ENCODE results near the gene PRDM7. TPM values are rescaled to one million over a fixed set of nuclear protein-coding genes. Genes with fewer than 3 reads are reported as not detected.
"Not testable (repeated sequence)": the region's sequence is repeated elsewhere in the genome, so short reads cannot be mapped to it uniquely, and the experiment has no call there.

PRDM7 gene
- total and polyA plus RNA-seq, 7 experiments from 2014 or later: not detected

- ATAC-seq; H3K36me3 Mint-ChIP-seq; H3K27ac Mint-ChIP-seq; H3K4me1 ChIP-seq (ENCODE audit: control insufficient read depth in 2 of 2, insufficient read depth in 2 of 2, low read length in 2 of 2); DNase-seq; H3K27me3 ChIP-seq (ENCODE audit: control insufficient read depth in 2 of 2, insufficient read depth in 2 of 2, low read length in 2 of 2); H3K27ac ChIP-seq (ENCODE audit: low read depth, low read length); H3K36me3 ChIP-seq (ENCODE audit: control insufficient read depth in 2 of 3, insufficient read depth in 3 of 3, low read length in 3 of 3); intact Hi-C loops (cut with micrococcal nuclease); H3K4me1 Mint-ChIP-seq; H3K4me3 ChIP-seq (ENCODE audit: low read length); H3K9me3 ChIP-seq (ENCODE audit: control insufficient read depth in 2 of 3, low read length in 3 of 3); CTCF ChIA-PET; POLR2A ChIA-PET; H3K27me3 Mint-ChIP-seq; H3K4me3 Mint-ChIP-seq; H3K9me3 Mint-ChIP-seq: not testable (repeated sequence)
These were observed 24.2 kb upstream of the PRDM7 start for GRCh38 chr16:90101332-90101731.

- H3K9me3 ChIP-seq (ENCODE audit: control insufficient read depth in 2 of 3, low read length in 3 of 3); H3K27me3 ChIP-seq (ENCODE audit: control insufficient read depth in 2 of 2, insufficient read depth in 2 of 2, low read length in 2 of 2); H3K27ac ChIP-seq (ENCODE audit: low read depth, low read length); H3K4me1 ChIP-seq (ENCODE audit: control insufficient read depth in 2 of 2, insufficient read depth in 2 of 2, low read length in 2 of 2); H3K9me3 Mint-ChIP-seq; CTCF ChIA-PET; intact Hi-C loops (cut with micrococcal nuclease); POLR2A ChIA-PET; H3K4me3 ChIP-seq (ENCODE audit: low read length); H3K36me3 Mint-ChIP-seq; DNase-seq; H3K4me1 Mint-ChIP-seq; H3K27ac Mint-ChIP-seq; H3K27me3 Mint-ChIP-seq; H3K36me3 ChIP-seq (ENCODE audit: control insufficient read depth in 2 of 3, insufficient read depth in 3 of 3, low read length in 3 of 3); H3K4me3 Mint-ChIP-seq: not testable (repeated sequence)
- ATAC-seq: peak; percentile 56
These were observed 23.7 kb upstream of the PRDM7 start for GRCh38 chr16:90100790-90101189.

GRCh38 chr16:90100229-90100628, 23.1 kb upstream of the PRDM7 start:
- POLR2A ChIA-PET; H3K4me3 ChIP-seq (ENCODE audit: low read length); H3K36me3 Mint-ChIP-seq; CTCF ChIA-PET; H3K27me3 ChIP-seq (ENCODE audit: control insufficient read depth in 2 of 2, insufficient read depth in 2 of 2, low read length in 2 of 2); H3K27ac Mint-ChIP-seq; H3K9me3 ChIP-seq (ENCODE audit: control insufficient read depth in 2 of 3, low read length in 3 of 3); intact Hi-C loops (cut with micrococcal nuclease); H3K27me3 Mint-ChIP-seq; H3K9me3 Mint-ChIP-seq; H3K4me3 Mint-ChIP-seq; H3K36me3 ChIP-seq (ENCODE audit: control insufficient read depth in 2 of 3, insufficient read depth in 3 of 3, low read length in 3 of 3); DNase-seq; H3K4me1 Mint-ChIP-seq; H3K27ac ChIP-seq (ENCODE audit: low read depth, low read length); H3K4me1 ChIP-seq (ENCODE audit: control insufficient read depth in 2 of 2, insufficient read depth in 2 of 2, low read length in 2 of 2): not testable (repeated sequence)
- peak; percentile 50 for ATAC-seq

GRCh38 chr16:90098936-90099335, 21.8 kb upstream of the PRDM7 start:
- H3K4me1 ChIP-seq (ENCODE audit: control insufficient read depth in 2 of 2, insufficient read depth in 2 of 2, low read length in 2 of 2); intact Hi-C loops (cut with micrococcal nuclease); H3K4me3 Mint-ChIP-seq; H3K27me3 Mint-ChIP-seq; H3K4me3 ChIP-seq (ENCODE audit: low read length); POLR2A ChIA-PET; H3K27me3 ChIP-seq (ENCODE audit: control insufficient read depth in 2 of 2, insufficient read depth in 2 of 2, low read length in 2 of 2); H3K4me1 Mint-ChIP-seq; H3K9me3 Mint-ChIP-seq; DNase-seq; H3K9me3 ChIP-seq (ENCODE audit: control insufficient read depth in 2 of 3, low read length in 3 of 3); H3K36me3 Mint-ChIP-seq; H3K27ac Mint-ChIP-seq; H3K36me3 ChIP-seq (ENCODE audit: control insufficient read depth in 2 of 3, insufficient read depth in 3 of 3, low read length in 3 of 3); H3K27ac ChIP-seq (ENCODE audit: low read depth, low read length); CTCF ChIA-PET: not testable (repeated sequence)
- ATAC-seq: peak; percentile 61

GRCh38 chr16:90097010-90097684, 20.0 kb upstream of the PRDM7 start:
- POLR2A ChIA-PET; H3K4me3 ChIP-seq (ENCODE audit: low read length); DNase-seq; H3K27ac ChIP-seq (ENCODE audit: low read depth, low read length); H3K4me1 ChIP-seq (ENCODE audit: control insufficient read depth in 2 of 2, insufficient read depth in 2 of 2, low read length in 2 of 2); intact Hi-C loops (cut with micrococcal nuclease); H3K27me3 Mint-ChIP-seq; H3K4me1 Mint-ChIP-seq; CTCF ChIA-PET; H3K27me3 ChIP-seq (ENCODE audit: control insufficient read depth in 2 of 2, insufficient read depth in 2 of 2, low read length in 2 of 2); H3K27ac Mint-ChIP-seq; H3K36me3 ChIP-seq (ENCODE audit: control insufficient read depth in 2 of 3, insufficient read depth in 3 of 3, low read length in 3 of 3); H3K9me3 ChIP-seq (ENCODE audit: control insufficient read depth in 2 of 3, low read length in 3 of 3); H3K9me3 Mint-ChIP-seq; H3K36me3 Mint-ChIP-seq; ATAC-seq; H3K4me3 Mint-ChIP-seq: not testable (repeated sequence)

GRCh38 chr16:90094791-90095190, 17.7 kb upstream of the PRDM7 start:
- ATAC-seq; H3K4me1 Mint-ChIP-seq; H3K4me3 ChIP-seq (ENCODE audit: low read length); H3K36me3 Mint-ChIP-seq; H3K4me3 Mint-ChIP-seq; CTCF ChIA-PET; POLR2A ChIA-PET; H3K27me3 ChIP-seq (ENCODE audit: control insufficient read depth in 2 of 2, insufficient read depth in 2 of 2, low read length in 2 of 2); H3K27me3 Mint-ChIP-seq; H3K4me1 ChIP-seq (ENCODE audit: control insufficient read depth in 2 of 2, insufficient read depth in 2 of 2, low read length in 2 of 2); DNase-seq; H3K9me3 ChIP-seq (ENCODE audit: control insufficient read depth in 2 of 3, low read length in 3 of 3); H3K27ac ChIP-seq (ENCODE audit: low read depth, low read length); H3K36me3 ChIP-seq (ENCODE audit: control insufficient read depth in 2 of 3, insufficient read depth in 3 of 3, low read length in 3 of 3); H3K27ac Mint-ChIP-seq; intact Hi-C loops (cut with micrococcal nuclease); H3K9me3 Mint-ChIP-seq: not testable (repeated sequence)

- CTCF ChIA-PET; H3K27ac ChIP-seq (ENCODE audit: low read depth, low read length); intact Hi-C loops (cut with micrococcal nuclease); POLR2A ChIA-PET; H3K9me3 ChIP-seq (ENCODE audit: control insufficient read depth in 2 of 3, low read length in 3 of 3); DNase-seq; H3K27me3 Mint-ChIP-seq; H3K27me3 ChIP-seq (ENCODE audit: control insufficient read depth in 2 of 2, insufficient read depth in 2 of 2, low read length in 2 of 2); H3K9me3 Mint-ChIP-seq; H3K27ac Mint-ChIP-seq; H3K4me3 Mint-ChIP-seq; H3K36me3 Mint-ChIP-seq; H3K36me3 ChIP-seq (ENCODE audit: control insufficient read depth in 2 of 3, insufficient read depth in 3 of 3, low read length in 3 of 3); H3K4me1 ChIP-seq (ENCODE audit: control insufficient read depth in 2 of 2, insufficient read depth in 2 of 2, low read length in 2 of 2); H3K4me1 Mint-ChIP-seq; ATAC-seq; H3K4me3 ChIP-seq (ENCODE audit: low read length): not testable (repeated sequence)
These were observed 17.2 kb upstream of the PRDM7 start for GRCh38 chr16:90094296-90094695.
